H1 (cell line): Measurements from ENCODE around the gene OR10A2.

Experiments used
- ASH2L ChIP-seq: fragments of 200-600, 300-600 bp; sonication (generic); IDR thresholded peaks from one replicate; pipeline ENCODE4 v1.7.1; 2017; ENCODE audit warnings: low read length
- ATF2 ChIP-seq: IDR thresholded peaks from 2 replicates; pipeline ENCODE4 v1.6.1; 2012; ENCODE audit warnings: low read length, inconsistent platforms
- ATF3 ChIP-seq: IDR thresholded peaks from 2 replicates; pipeline ENCODE4 v1.6.1; 2011; ENCODE audit warnings: low read depth, mild to moderate bottlenecking, low read length; ENCODE audit not compliant: insufficient read depth
- CEBPB ChIP-seq: IDR thresholded peaks from 2 replicates; pipeline ENCODE4 v1.6.1; 2012; ENCODE audit warnings: low read depth, low read length
- CTCF ChIP-seq, 3 experiments: IDR thresholded peaks; 1 replicate in 2 of 3; 2 replicates in 1 of 3; pipeline versions ENCODE4 v1.5.1 to v1.6.1; 2011; ENCODE audit warnings: low read length in 3 of 3, mild to moderate bottlenecking in 3 of 3, inconsistent platforms in 2 of 3, low read depth in 1 of 3, moderate library complexity in 1 of 3; ENCODE audit not compliant: insufficient read depth in 1 of 3; ENCODE audit errors: control extremely low read depth in 1 of 3
- FOSL1 ChIP-seq: IDR thresholded peaks from 2 replicates; pipeline ENCODE4 v1.6.1; 2011; ENCODE audit warnings: mild to moderate bottlenecking, low read depth, low read length, moderate library complexity; ENCODE audit not compliant: insufficient read depth
- POLR2A ChIP-seq, 2 experiments: IDR thresholded peaks; 1 replicate in 1 of 2; 2 replicates in 1 of 2; pipeline ENCODE4 v1.6.1; 2011; ENCODE audit warnings: low read depth in 2 of 2, low read length in 2 of 2, mild to moderate bottlenecking in 2 of 2; ENCODE audit errors: control extremely low read depth in 1 of 2
- POLR2AphosphoS5 ChIP-seq: IDR thresholded peaks from 2 replicates; pipeline ENCODE4 v1.6.1; 2011; ENCODE audit warnings: low read depth, low read length
- RAD21 ChIP-seq, 2 experiments: IDR thresholded peaks in 1 of 2; conservative IDR thresholded peaks in 1 of 2; 2 replicates each; pipeline ENCODE4 v1.6.1; 2011; ENCODE audit warnings: low read depth in 2 of 2, low read length in 2 of 2, improper control_type of control experiment in 1 of 2, inconsistent platforms in 1 of 2, mild to moderate bottlenecking in 1 of 2, moderate library complexity in 1 of 2
- TAF1 ChIP-seq: IDR thresholded peaks from 2 replicates; pipeline ENCODE4 v1.6.1; 2011; ENCODE audit warnings: mild to moderate bottlenecking, low read depth, low read length
- TCF12 ChIP-seq: IDR thresholded peaks from 2 replicates; pipeline ENCODE4 v1.6.1; 2011; ENCODE audit warnings: low read depth, mild to moderate bottlenecking, low read length

GRCh38 chr11:6843670-6844069, 19.2 kb upstream of the OR10A2 start:
- no peak for TF ChIP-seq ATF3
- no peak for TF ChIP-seq POLR2AphosphoS5
- no peak for TF ChIP-seq ASH2L
- no peak for TF ChIP-seq TAF1
- no peak for TF ChIP-seq POLR2A (IDR thresholded peaks at IDR 0.05; ENCODE audit: control extremely low read depth in 1 of 2, low read depth in 2 of 2, low read length in 2 of 2)
- TF ChIP-seq TCF12 = no peak
- no peak for TF ChIP-seq CTCF (IDR thresholded peaks at IDR 0.05; ENCODE audit: control extremely low read depth in 1 of 3, insufficient read depth in 1 of 3, low read depth in 1 of 3, low read length in 3 of 3)
- no peak for TF ChIP-seq FOSL1
- TF ChIP-seq RAD21 (IDR thresholded peaks at IDR 0.05 in 1 of 2, conservative IDR thresholded peaks at IDR 0.05 in 1 of 2; ENCODE audit: low read depth in 2 of 2, low read length in 2 of 2) = no peak
- no peak for TF ChIP-seq ATF2
- no peak for TF ChIP-seq CEBPB
